GM23248 (cell line): ENCODE measurements around the gene FEM1B. TPM values are rescaled to one million over a fixed set of nuclear protein-coding genes. Genes with fewer than 3 reads are reported as not detected.
"Not testable (repeated sequence)": the region's sequence is repeated elsewhere in the genome, so short reads cannot be mapped to it uniquely, and the experiment has no call there.

Source experiments
- DNase-seq: peaks from one replicate; pipeline ENCODE4 v3.0.0-alpha.2; 2015
- H2AFZ ChIP-seq: fragments of 200-600 bp; sonication (generic); 2 replicates; pipeline ENCODE4 v1.6.1; 2016; ENCODE audit warnings: antibody characterized with exemption
- H3F3A ChIP-seq: fragments of 200-600 bp; sonication (generic); 2 replicates; pipeline ENCODE4 v1.6.1; 2016; ENCODE audit warnings: mild to moderate bottlenecking, antibody characterized with exemption, mixed run types; ENCODE audit not compliant: insufficient read depth
- H3K27ac ChIP-seq: fragments of 200-600 bp; sonication (generic); 2 replicates; pipeline ENCODE4 v1.5.1; 2016; ENCODE audit warnings: mild to moderate bottlenecking
- H3K27me3 ChIP-seq: fragments of 200-600 bp; sonication (generic); replicated peaks from 2 replicates; pipeline ENCODE4 v1.6.1; 2016; ENCODE audit warnings: mild to moderate bottlenecking; ENCODE audit not compliant: insufficient read depth
- H3K36me3 ChIP-seq: fragments of 200-600 bp; sonication (generic); 2 replicates; pipeline ENCODE4 v1.6.1; 2016; ENCODE audit warnings: low read depth, mild to moderate bottlenecking
- H3K4me1 ChIP-seq: fragments of 200-600 bp; sonication (generic); 2 replicates; pipeline ENCODE4 v1.6.1; 2016; ENCODE audit warnings: mild to moderate bottlenecking; ENCODE audit not compliant: insufficient read depth
- H3K4me2 ChIP-seq: fragments of 200-600 bp; sonication (generic); one replicate; pipeline ENCODE4 v1.6.1; 2016; ENCODE audit warnings: mild to moderate bottlenecking; ENCODE audit not compliant: unreplicated experiment
- H3K4me3 ChIP-seq: fragments of 200-600 bp; sonication (generic); 2 replicates; pipeline ENCODE4 v1.5.1; 2016; ENCODE audit warnings: mild to moderate bottlenecking
- H3K79me2 ChIP-seq: fragments of 200-600 bp; sonication (generic); 2 replicates; pipeline ENCODE4 v1.6.1; 2016; ENCODE audit warnings: mild to moderate bottlenecking; ENCODE audit not compliant: insufficient read depth
- H3K9ac ChIP-seq: fragments of 200-600 bp; sonication (generic); 2 replicates; pipeline ENCODE4 v1.6.1; 2016; ENCODE audit warnings: mild to moderate bottlenecking
- H3K9me2 ChIP-seq: fragments of 200-600 bp; sonication (generic); 2 replicates; pipeline ENCODE4 v1.6.1; 2016; ENCODE audit warnings: mixed run types, mild to moderate bottlenecking, moderate library complexity; ENCODE audit not compliant: insufficient read depth
- H3K9me3 ChIP-seq: fragments of 200-600 bp; sonication (generic); one replicate; pipeline ENCODE4 v1.6.1; 2017; ENCODE audit warnings: low read depth
- H4K20me1 ChIP-seq: fragments of 200-600 bp; sonication (generic); 2 replicates; pipeline ENCODE4 v1.6.0; 2016; ENCODE audit not compliant: insufficient read depth
- EZH2 ChIP-seq: fragments of 200-600 bp; sonication (generic); IDR thresholded peaks from 2 replicates; pipeline ENCODE4 v1.6.1; 2018; ENCODE audit warnings: antibody characterized with exemption, mild to moderate bottlenecking; ENCODE audit not compliant: insufficient read depth, poor library complexity, severe bottlenecking
- EZH2phosphoT487 ChIP-seq: fragments of 200-600 bp; sonication (generic); IDR thresholded peaks from 2 replicates; pipeline ENCODE4 v1.6.1; 2018; ENCODE audit warnings: antibody characterized with exemption, moderate library complexity, mild to moderate bottlenecking, low read depth; ENCODE audit not compliant: insufficient read depth
- WGBS, 2 experiments: methylation state at CpG; one replicate each; pipeline ENCODE4 v1.1.6; 2015 to 2017; ENCODE audit warnings: low lambda C conversion rate in 2 of 2, low coverage in 1 of 2; ENCODE audit errors: missing lambda C conversion rate in 2 of 2; 5-methylcytosine and 5-hydroxymethylcytosine counted together
- in situ Hi-C: fragments of 300-500 bp; cut with MboI; formaldehyde crosslinking; loops from 2 replicates; pipeline ENCODE4 v1.15.0; 2020
- polyA plus RNA-seq: library from polyadenylated mRNA; unstranded; fragments of >200 nt; fragmentation: Nextera tagmentation; extraction: Ambion mirVana; gene quantifications from 2 replicates; pipeline ENCODE4 v1.2.1, GENCODE V29; 2016
- total RNA-seq: library from RNA; depleted of rRNA; stranded (reverse); fragments of >200 nt; shearing (Covaris generic); gene quantifications from 2 replicates; pipeline ENCODE4 v1.2.3, GENCODE V29; 2014

FEM1B gene
- total and polyA plus RNA-seq, 2 experiments from 2014 or later: 15.7 to 36.2 TPM

- in situ Hi-C loops: no loop called here
- Histone ChIP-seq H3K9me2 (no peaks in the 10 kb centered on the region), H3K79me2 (peaks cover under 1% of the 10 kb centered on the region), H3K9me3 (no peaks in the 10 kb centered on the region), H3F3A (no peaks in the 10 kb centered on the region), H3K27ac (no peak overlapping the region), H3K27me3 (no peaks in the 10 kb centered on the region), H3K9ac (no peak overlapping the region), H3K4me3 (no peak overlapping the region), H2AFZ (no peak overlapping the region), H3K4me2 (no peak overlapping the region), H3K36me3 (no peaks in the 10 kb centered on the region), H4K20me1 (no peaks in the 10 kb centered on the region), H3K4me1 (no peaks in the 10 kb centered on the region)
- TF ChIP-seq EZH2: no peak
- TF ChIP-seq EZH2phosphoT487: no peak
- DNase-seq: no peak
- 89 to 90% methylated on average over 6 of the region's 6 CpGs for WGBS, 2 experiments
Measured at GRCh38 chr15:68234060-68234459, 43.5 kb upstream of the FEM1B start.

DNA sequence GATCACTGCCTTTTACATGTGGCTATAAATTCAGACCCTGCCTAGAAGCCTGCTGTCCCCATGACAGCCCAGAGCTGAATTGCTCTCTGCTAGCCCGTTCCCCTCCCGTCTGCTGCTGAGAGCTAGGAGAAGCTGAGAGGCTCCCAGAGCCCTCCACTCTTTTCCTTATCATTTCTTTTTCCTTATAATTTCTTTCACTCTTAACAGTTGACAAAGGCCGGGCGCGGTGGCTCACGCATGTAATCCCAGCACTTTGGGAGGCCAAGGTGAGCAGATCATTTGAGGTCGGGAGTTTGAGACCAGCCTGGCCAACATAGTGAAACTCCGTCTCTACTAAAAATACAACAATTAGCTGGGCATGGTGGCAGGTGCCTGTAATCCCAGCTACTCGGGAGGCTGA lies 43.0 kb upstream of the FEM1B start:
- in situ Hi-C loops, H3K9me3 ChIP-seq, DNase-seq, H3K27ac ChIP-seq, H3F3A ChIP-seq, H3K36me3 ChIP-seq, H4K20me1 ChIP-seq, H2AFZ ChIP-seq, H3K9me2 ChIP-seq, H3K4me3 ChIP-seq, H3K4me1 ChIP-seq, H3K79me2 ChIP-seq, H3K4me2 ChIP-seq, H3K27me3 ChIP-seq, H3K9ac ChIP-seq: not testable (repeated sequence)
- 94 to 97% methylated on average over 9 of the region's 9 CpGs for WGBS, 2 experiments

DNA sequence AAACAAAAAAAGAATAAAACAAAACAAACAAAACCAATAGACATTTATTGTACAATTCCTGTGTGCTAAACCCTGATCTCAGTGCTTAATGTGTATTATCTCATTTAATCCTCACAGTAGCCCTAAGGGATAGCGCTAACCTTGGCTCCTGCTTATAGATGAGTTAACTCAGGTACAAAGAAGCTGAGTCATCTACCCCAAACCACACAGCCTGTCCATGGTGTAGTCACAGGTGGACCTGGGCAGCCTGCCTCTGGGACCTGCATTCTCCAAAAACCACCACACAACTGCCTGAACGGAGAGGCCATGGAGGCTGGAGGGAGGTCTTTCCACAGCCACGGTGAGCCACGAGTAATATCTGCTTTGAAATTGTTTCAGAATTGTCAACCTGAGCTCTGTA lies 42.5 kb upstream of the FEM1B start:
- Histone ChIP-seq H3K9me3 (no peaks in the 10 kb centered on the region), H3K9me2 (no peaks in the 10 kb centered on the region), H3K79me2 (no peaks in the 10 kb centered on the region), H2AFZ (no peak overlapping the region), H3K36me3 (no peaks in the 10 kb centered on the region), H3K4me2 (no peak overlapping the region), H3F3A (no peaks in the 10 kb centered on the region), H3K9ac (no peak overlapping the region), H4K20me1 (no peaks in the 10 kb centered on the region), H3K27me3 (no peaks in the 10 kb centered on the region), H3K4me1 (no peaks in the 10 kb centered on the region), H3K4me3 (no peak overlapping the region), H3K27ac (no peak overlapping the region)
- 61 to 67% methylated on average over 4 of the region's 4 CpGs for WGBS, 2 experiments
- no peak for DNase-seq
- in situ Hi-C loops: no loop called here
- TF ChIP-seq EZH2 (no peak), EZH2phosphoT487 (no peak)

DNA sequence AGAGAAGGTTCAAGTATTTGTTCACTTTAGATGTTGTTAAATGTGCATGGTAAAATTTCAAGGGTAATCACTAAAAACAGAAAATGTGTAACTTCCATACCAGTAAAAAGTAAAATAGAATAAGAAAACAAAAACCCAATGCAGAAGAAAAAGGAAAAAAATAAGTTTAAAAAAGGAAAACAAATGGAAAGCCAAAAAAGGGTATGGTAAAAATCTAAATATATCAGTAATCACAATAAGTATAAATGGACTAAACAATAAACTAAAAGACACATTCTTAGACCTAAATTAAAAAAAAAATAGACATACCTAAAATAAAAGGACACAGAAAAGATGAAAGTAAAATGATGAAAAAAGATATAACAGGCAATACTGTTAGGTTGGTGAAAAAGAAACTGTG lies 38.5 kb upstream of the FEM1B start:
- no peak for TF ChIP-seq EZH2
- no peak for TF ChIP-seq EZH2phosphoT487
- no peaks in the 10 kb centered on the region for H3K27me3 ChIP-seq
- no peak overlapping the region for H3K9ac ChIP-seq
- H4K20me1 ChIP-seq: no peaks in the 10 kb centered on the region
- no peaks in the 10 kb centered on the region for H3F3A ChIP-seq
- no peaks in the 10 kb centered on the region for H3K79me2 ChIP-seq
- H3K27ac ChIP-seq: no peak overlapping the region
- no peaks in the 10 kb centered on the region for H3K9me3 ChIP-seq
- in situ Hi-C loops: no loop called here
- no peak for DNase-seq
- no peaks in the 10 kb centered on the region for H3K9me2 ChIP-seq
- no peak overlapping the region for H3K4me2 ChIP-seq
- H2AFZ ChIP-seq: no peak overlapping the region
- H3K4me1 ChIP-seq: no peaks in the 10 kb centered on the region
- H3K36me3 ChIP-seq: no peaks in the 10 kb centered on the region
- H3K4me3 ChIP-seq: no peak overlapping the region

GRCh38 chr15:68241088-68241935 lies 36.2 kb upstream of the FEM1B start:
- Histone ChIP-seq H3K4me1 (no peaks in the 10 kb centered on the region), H3F3A (no peaks in the 10 kb centered on the region), H3K9me2 (no peaks in the 10 kb centered on the region), H3K27me3 (no peaks in the 10 kb centered on the region), H2AFZ (no peak overlapping the region), H3K36me3 (no peaks in the 10 kb centered on the region), H3K79me2 (no peaks in the 10 kb centered on the region), H3K4me2 (no peak overlapping the region), H3K9ac (no peak overlapping the region), H3K4me3 (no peak overlapping the region), H3K27ac (no peak overlapping the region), H3K9me3 (peaks cover 4% of the 10 kb centered on the region), H4K20me1 (no peaks in the 10 kb centered on the region)
- TF ChIP-seq EZH2phosphoT487 (no peak), EZH2 (no peak)
- no peak for DNase-seq
- in situ Hi-C loops: no loop called here
- WGBS, 2 experiments: 66 to 80% methylated on average over 5 of the region's 5 CpGs
